Activated T-cell treated with anti-CD3 and anti-CD28 coated beads, Interleukin-2, amount 50 U/mL, for 72 hours (primary cell): ENCODE measurements around the gene TAP2. TPM values are rescaled to one million over a fixed set of nuclear protein-coding genes. Genes with fewer than 3 reads are reported as not detected.
A peak's percentile ranks its signal among the peaks of the same experiment; 100 is the strongest.

Source experiments
- ATAC-seq, 2 donors: fragments of 150-1000 bp; cut with Tn5 transposase; replicated peaks in 1 of 2; 2 replicates each; pipeline ENCODE4 v1.10.0; 2021; ENCODE audit warnings: moderate library complexity in 2 of 2, mild to moderate bottlenecking in 1 of 2
- DNase-seq, 2 donors: peaks; one replicate each; pipeline ENCODE4 v3.0.0; 2021 to 2022; ENCODE audit warnings: mixed read lengths in 1 of 2
- H3K27ac Mint-ChIP-seq: one replicate; pipeline ENCODE4 v1.8.0; 2022; ENCODE audit warnings: mild to moderate bottlenecking, moderate library complexity, mixed read lengths
- H3K27me3 Mint-ChIP-seq: one replicate; pipeline ENCODE4 v1.8.0; 2022; ENCODE audit warnings: low read depth, mixed read lengths
- H3K36me3 Mint-ChIP-seq, 2 donors: one replicate each; pipeline ENCODE4 v1.8.0; 2022; ENCODE audit warnings: mixed read lengths in 2 of 2, mild to moderate bottlenecking in 1 of 2; ENCODE audit not compliant: insufficient read depth in 2 of 2
- H3K4me1 Mint-ChIP-seq: one replicate; pipeline ENCODE4 v1.8.0; 2022; ENCODE audit warnings: low read depth, mixed read lengths
- H3K4me3 Mint-ChIP-seq, 2 donors: one replicate each; pipeline ENCODE4 v1.8.0; 2022; ENCODE audit warnings: mild to moderate bottlenecking in 2 of 2, mixed read lengths in 2 of 2, moderate library complexity in 2 of 2
- H3K9me3 Mint-ChIP-seq, 2 donors: one replicate each; pipeline ENCODE4 v1.8.0; 2022; ENCODE audit warnings: mixed read lengths in 2 of 2
- total RNA-seq, 2 donors: library from RNA; stranded (reverse); gene quantifications; one replicate each; pipeline ENCODE4 v1.2.3, GENCODE V29; 2022

Gene TAP2
- total RNA-seq, 2 donors from 2014 or later = 117 to 127 TPM

GRCh38 chr6:32867022-32867477, 28.5 kb upstream of the TAP2 start:
- ATAC-seq (peak; percentile 57 to 61), DNase-seq (no peak)
- Mint-ChIP-seq H3K4me1 (peaks cover 37% of the 10 kb centered on the region), H3K4me3 (peak overlapping the region; percentile 53 to 68), H3K27me3 (no peaks in the 10 kb centered on the region), H3K27ac (peak overlapping the region; percentile 84), H3K9me3 (no peaks in the 10 kb centered on the region), H3K36me3 (peaks cover 0 to 1% of the 10 kb centered on the region in 2 donors)

- Mint-ChIP-seq H3K4me1 (peaks cover 43% of the 10 kb centered on the region), H3K27ac (peak overlapping the region; percentile 84), H3K27me3 (no peaks in the 10 kb centered on the region), H3K36me3 (peaks cover 0 to 4% of the 10 kb centered on the region in 2 donors), H3K4me3 (no peak overlapping the region), H3K9me3 (no peaks in the 10 kb centered on the region)
- no peak for DNase-seq
- peak in 1 of 2 donors; percentile 30 for ATAC-seq
Measured at GRCh38 chr6:32865724-32866443, 27.3 kb upstream of the TAP2 start.

DNA sequence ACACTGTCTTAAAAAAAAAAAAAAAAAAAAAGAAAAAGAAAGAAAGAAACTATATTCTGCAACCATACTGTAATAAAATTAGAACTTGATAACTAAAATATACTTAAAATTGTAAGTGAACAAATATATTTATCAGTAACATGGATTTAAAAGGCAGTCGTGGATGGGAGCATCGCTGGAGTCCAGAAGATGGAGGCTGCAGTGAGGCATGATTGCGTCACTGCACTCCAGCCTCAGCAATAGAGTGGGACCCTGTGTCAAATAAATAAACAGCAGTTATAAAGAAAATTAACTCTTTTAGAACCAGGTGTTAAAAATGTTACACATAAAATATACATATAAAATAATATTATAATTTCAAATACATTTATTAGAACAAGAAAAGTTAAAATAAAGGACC, 24.2 kb upstream of the TAP2 start:
- ATAC-seq (no peak), DNase-seq (no peak)
- no peaks in the 10 kb centered on the region for H3K9me3 Mint-ChIP-seq
- H3K27me3 Mint-ChIP-seq = no peaks in the 10 kb centered on the region
- H3K4me3 Mint-ChIP-seq = no peak overlapping the region
- peaks cover 3 to 23% of the 10 kb centered on the region in 2 donors for H3K36me3 Mint-ChIP-seq
- peaks cover 64% of the 10 kb centered on the region for H3K4me1 Mint-ChIP-seq
- no peak overlapping the region for H3K27ac Mint-ChIP-seq

- Mint-ChIP-seq H3K36me3 (peaks cover 13 to 41% of the 10 kb centered on the region in 2 donors), H3K4me1 (peaks cover 64% of the 10 kb centered on the region), H3K4me3 (no peak overlapping the region), H3K9me3 (no peaks in the 10 kb centered on the region), H3K27ac (peak overlapping the region; percentile 18), H3K27me3 (no peaks in the 10 kb centered on the region)
- ATAC-seq = no peak
- DNase-seq = no peak
Measured at GRCh38 chr6:32860674-32861073, 22.1 kb upstream of the TAP2 start.

- no peak for DNase-seq
- H3K36me3 Mint-ChIP-seq = peaks cover 25 to 56% of the 10 kb centered on the region in 2 donors
- H3K4me1 Mint-ChIP-seq = peaks cover 66% of the 10 kb centered on the region
- no peak overlapping the region for H3K27ac Mint-ChIP-seq
- ATAC-seq = no peak
- peak overlapping the region in 1 of 2 donors; percentile 94 for H3K4me3 Mint-ChIP-seq
- H3K27me3 Mint-ChIP-seq = no peaks in the 10 kb centered on the region
- no peaks in the 10 kb centered on the region for H3K9me3 Mint-ChIP-seq
Measured at GRCh38 chr6:32858194-32858593, 19.7 kb upstream of the TAP2 start.

- H3K4me3 Mint-ChIP-seq = peak overlapping the region; percentile 43 to 94
Measured at GRCh38 chr6:32857156-32857891, 18.8 kb upstream of the TAP2 start.

GRCh38 chr6:32855467-32856174, 17.1 kb upstream of the TAP2 start:
- Mint-ChIP-seq H3K4me1 (peaks cover 72% of the 10 kb centered on the region), H3K4me3 (peak overlapping the region; percentile 94 to 100), H3K9me3 (no peaks in the 10 kb centered on the region), H3K27ac (peak overlapping the region; percentile 99), H3K36me3 (peaks cover 44 to 74% of the 10 kb centered on the region in 2 donors), H3K27me3 (no peaks in the 10 kb centered on the region)
- no peak for DNase-seq
- no peak for ATAC-seq

More at GRCh38 chr6:32857156-32857891, 18.8 kb upstream of the TAP2 start:
- Mint-ChIP-seq H3K27ac (peak overlapping the region; percentile 72), H3K27me3 (no peaks in the 10 kb centered on the region), H3K36me3 (peaks cover 31 to 63% of the 10 kb centered on the region in 2 donors), H3K4me1 (peaks cover 66% of the 10 kb centered on the region), H3K9me3 (no peaks in the 10 kb centered on the region)
- ATAC-seq (no peak), DNase-seq (no peak)

DNA sequence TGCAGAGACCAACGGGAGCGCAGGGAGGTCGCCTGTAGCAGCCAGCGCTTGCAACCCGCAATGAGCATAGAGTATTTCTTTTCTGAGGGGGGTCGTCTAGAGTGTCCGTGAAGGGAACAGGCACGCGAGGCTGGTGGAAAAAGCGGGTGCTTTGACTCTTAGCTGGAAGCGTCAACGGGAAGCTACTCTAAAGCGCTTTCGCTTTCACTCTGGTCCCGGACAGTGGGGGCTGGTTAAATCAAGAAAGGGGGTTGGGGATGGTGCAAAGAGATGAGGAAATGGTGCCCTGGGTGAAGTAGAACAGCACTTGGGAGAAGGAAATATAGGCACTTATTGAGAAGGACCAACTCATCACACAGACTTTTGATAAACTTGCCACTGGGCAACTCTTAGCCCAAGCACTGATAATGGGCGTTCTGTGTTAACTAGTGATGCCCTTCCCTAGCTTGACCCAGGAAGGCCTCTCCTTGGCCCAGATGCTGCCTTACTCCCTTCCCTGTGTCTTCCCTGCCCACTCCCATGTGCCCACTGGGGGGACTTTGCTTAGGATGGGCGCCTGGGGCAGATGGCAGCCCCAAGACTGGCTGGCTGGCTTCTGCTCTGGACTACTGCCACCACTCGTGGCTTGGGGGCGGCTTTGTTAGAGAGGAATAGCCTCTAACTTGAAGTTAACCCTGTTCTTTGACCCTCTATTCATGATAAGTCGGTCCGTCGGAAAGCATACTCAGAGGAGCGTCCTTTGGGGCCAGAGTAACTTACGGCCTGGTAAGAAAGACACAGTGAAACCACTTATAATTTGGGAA, 16.0 kb upstream of the TAP2 start:
- no peaks in the 10 kb centered on the region for H3K27me3 Mint-ChIP-seq
- ATAC-seq = peak; percentile 22 to 41
- peak; percentile 60 to 64 for DNase-seq
- peaks cover 74% of the 10 kb centered on the region for H3K4me1 Mint-ChIP-seq
- H3K27ac Mint-ChIP-seq = peak overlapping the region; percentile 99
- H3K36me3 Mint-ChIP-seq = peaks cover 52 to 78% of the 10 kb centered on the region in 2 donors
- peak overlapping the region; percentile 94 to 100 for H3K4me3 Mint-ChIP-seq
- no peaks in the 10 kb centered on the region for H3K9me3 Mint-ChIP-seq

DNA sequence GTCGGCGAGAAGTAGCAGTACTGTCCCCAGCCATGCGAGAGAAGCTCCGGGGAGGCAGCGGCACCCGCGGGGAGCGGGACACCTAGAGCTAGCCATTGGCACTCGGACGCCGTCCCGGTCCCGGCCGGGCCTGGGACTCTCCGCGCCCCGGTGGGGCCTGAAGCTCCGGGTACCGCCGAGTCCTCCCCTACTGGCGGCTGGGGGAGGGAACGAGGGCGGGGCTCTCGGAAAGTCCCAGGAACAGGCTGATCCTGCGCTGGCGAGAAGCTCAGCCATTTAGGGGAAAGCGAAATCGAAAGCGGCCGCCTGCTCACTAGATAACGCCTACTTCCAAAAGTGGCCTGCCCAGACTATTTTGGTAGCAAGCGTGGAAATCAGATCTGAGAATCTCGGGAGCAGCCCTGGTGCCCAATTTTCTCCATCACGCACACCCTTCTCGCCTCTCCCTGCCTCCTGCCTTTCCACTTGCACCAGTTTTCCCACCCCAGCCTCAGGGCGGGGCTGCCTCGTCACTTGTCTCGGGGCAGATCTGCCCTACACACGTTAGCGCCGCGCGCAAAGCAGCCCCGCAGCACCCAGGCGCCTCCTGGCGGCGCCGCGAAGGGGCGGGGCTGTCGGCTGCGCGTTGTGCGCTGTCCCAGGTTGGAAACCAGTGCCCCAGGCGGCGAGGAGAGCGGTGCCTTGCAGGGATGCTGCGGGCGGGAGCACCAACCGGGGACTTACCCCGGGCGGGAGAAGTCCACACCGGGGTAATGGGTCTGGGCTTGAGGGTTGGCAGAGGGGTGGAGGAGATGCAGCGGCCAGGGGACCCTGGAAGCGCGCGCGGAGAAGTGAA, 15.2 kb upstream of the TAP2 start, which contains the start of the genes PSMB9 and TAP1:
PSMB9 (plus strand) TSS at position 652 of the 835 bp plus-strand sequence; CDS start at position 690, 38 bp downstream.
TAP1 (minus strand) TSS at position 164 of the 835 bp plus-strand sequence; CDS start at position 96, 68 bp downstream.
- ATAC-seq (peak; percentile 85 to 86), DNase-seq (peak; percentile 95 to 97)
- peak within 1 kb of the TSS; percentile 94 to 100 for H3K4me3 Mint-ChIP-seq
- peaks cover 57 to 83% of the 10 kb centered on the region in 2 donors for H3K36me3 Mint-ChIP-seq
- H3K4me1 Mint-ChIP-seq = peaks cover 74% of the 10 kb centered on the region
- no peaks in the 10 kb centered on the region for H3K27me3 Mint-ChIP-seq
- H3K27ac Mint-ChIP-seq = peak within 1 kb of the TSS; percentile 99
- no peaks in the 10 kb centered on the region for H3K9me3 Mint-ChIP-seq

GRCh38 chr6:32852844-32853540, 14.5 kb upstream of the TAP2 start:
- ATAC-seq = peak; percentile 50 to 68
- H3K9me3 Mint-ChIP-seq = peaks cover 0 to 2% of the 10 kb centered on the region in 2 donors
- peaks cover 64 to 83% of the 10 kb centered on the region in 2 donors for H3K36me3 Mint-ChIP-seq
- peak; percentile 76 to 84 for DNase-seq
- H3K4me1 Mint-ChIP-seq = peaks cover 74% of the 10 kb centered on the region
- H3K27ac Mint-ChIP-seq = peak overlapping the region; percentile 96
- peak overlapping the region; percentile 94 to 100 for H3K4me3 Mint-ChIP-seq
- H3K27me3 Mint-ChIP-seq = no peaks in the 10 kb centered on the region
